Heart right ventricle (tissue), 16 donors: ENCODE measurements around the gene GASK1A. TPM values are rescaled to one million over a fixed set of nuclear protein-coding genes. Genes with fewer than 3 reads are reported as not detected.

Source experiments
- ATAC-seq, 8 donors: fragments of 200-7000 bp; cut with Tn5 transposase; one replicate each; pipeline ENCODE4 v1.9.1; 2020; ENCODE audit warnings: mild to moderate bottlenecking in 8 of 8, moderate library complexity in 8 of 8, moderate number of reproducible peaks in 1 of 8
- DNase-seq, 2 donors: peaks; one replicate each; pipeline ENCODE4 v3.0.0-alpha.2; 2020
- H3K27ac ChIP-seq, 10 donors: fragments of 200-600 bp; sonication (generic) in 2 of 10; one replicate each; pipeline versions ENCODE4 v1.5.0 to v1.8.0; 2020 to 2022; ENCODE audit warnings: mild to moderate bottlenecking in 3 of 10
- H3K27me3 ChIP-seq, 7 donors: fragments of 200-600 bp; one replicate each; pipeline ENCODE4 v1.8.0; 2021 to 2022; ENCODE audit warnings: mild to moderate bottlenecking in 2 of 7
- H3K36me3 ChIP-seq, 9 donors: fragments of 200-600 bp; sonication (generic) in 1 of 9; one replicate each; pipeline versions ENCODE4 v1.5.0 to v1.8.0; 2020 to 2022; ENCODE audit warnings: mild to moderate bottlenecking in 2 of 9
- H3K4me1 ChIP-seq, 9 donors: fragments of 200-600 bp; sonication (generic) in 1 of 9; one replicate each; pipeline versions ENCODE4 v1.5.0 to v1.8.0; 2020 to 2022; ENCODE audit warnings: mild to moderate bottlenecking in 4 of 9
- H3K4me3 ChIP-seq, 10 donors: fragments of 200-600 bp; sonication (generic) in 2 of 10; one replicate each; pipeline versions ENCODE4 v1.5.0 to v1.8.0; 2020 to 2022; ENCODE audit warnings: mild to moderate bottlenecking in 7 of 10, moderate library complexity in 2 of 10
- H3K9me3 ChIP-seq, 11 donors: fragments of 200-600 bp in 10 of 11; sonication (generic) in 2 of 11; one replicate each; pipeline versions ENCODE4 v1.5.0 to v1.8.0; 2013 to 2022; ENCODE audit warnings: mild to moderate bottlenecking in 2 of 11, control low read depth in 1 of 11, moderate library complexity in 1 of 11
- CTCF ChIP-seq, 9 donors: fragments of 200-600 bp; sonication (generic) in 2 of 9; IDR thresholded peaks; one replicate each; pipeline versions ENCODE4 v1.5.0 to v1.8.0; 2021 to 2022; ENCODE audit warnings: antibody characterized with exemption in 9 of 9, mild to moderate bottlenecking in 5 of 9, moderate library complexity in 1 of 9
- WGBS, 2 donors: extraction: QIAGEN DNeasy Blood & Tissue Kit; methylation state at CpG; one replicate each; pipeline ENCODE4 v1.1.7; 2013; ENCODE audit warnings: inconsistent platforms in 1 of 2; 5-methylcytosine and 5-hydroxymethylcytosine counted together
- intact Hi-C, 10 donors: fragments of 100-400 bp; cut with DNase I; formaldehyde crosslinking; loops; one replicate each; pipeline versions ENCODE4 v1.11.1 to v1.14.2; 2022
- polyA plus RNA-seq, 2 donors: library from polyadenylated mRNA; stranded (reverse); fragments of 200-250 nt; gene quantifications; one replicate each; pipeline ENCODE4 v1.2.3, GENCODE V29; 2013
- total RNA-seq, 10 donors: library from RNA; stranded (reverse); fragmentation: NEBNext Ultra II Directional in 3 of 10; extraction: Animal tissue kit (Norgen Biotek cat#: 25700) in 3 of 10; gene quantifications; one replicate each; pipeline versions ENCODE4 v1.2.1 to v1.2.4, GENCODE V29; 2021 to 2023
- donor health status: Arrhythmogenic right ventricular cardiomyopathy.
- donor health status: ischemic (EF 13 %, LVEDD 7.1; RV severe dilation, severe dysfunction).
- donor health status: healthy with polysubstance abuse.
- donor health status: DM: no; HTN: yes; CAD: no.
- donor health status: DM: no; HTN: no; CAD: no.
- donor health status: ischemic (EF 25% LVEDD 6.9; RV normal size, moderate dysfunction).
- donor health status: ischemic (EF 25% LVEDD 5.7; RV mildly dilated, moderate dysfunction).
- donor health status: healthy.
- donor health status: DM: yes; HTN: yes; CAD: no.
- donor health status: Ischemic cardiomyopathy.
- donor health status: ischemic (EF 35%, LVEDD 5.7; RV mildly dilated, moderate dysfunction).
- donor health status: nonischemic (EF 11% LVEDD 7.7; RV severe dilation, severe dysfunction).
- donor health status: DM: yes; HTN: yes; CAD: no.
- donor health status: PGD.
- donor health status: ischemic (EF 29% LVEDD 5.4; RV normal size, mild dysfunction).
- donor health status: nonischemic (EF 23%, LVEDD 6.1; RV moderate dilation, normal function).

Gene GASK1A
- total and polyA plus RNA-seq, 12 donors = 0.28 to 1.5 (median 0.58) TPM

GRCh38 chr3:43077261-43077660 is 98.2 kb downstream of the GASK1A start:
- 96 to 99% methylated on average over 6 of the region's 6 CpGs for WGBS, 2 donors
- Histone ChIP-seq H3K27ac (no peak overlapping the region), H3K36me3 (peaks cover 0 to 35% (median 18%) of the 10 kb centered on the region in 9 donors), H3K4me3 (no peak overlapping the region), H3K9me3 (peaks cover 0 to 5% (median 0%) of the 10 kb centered on the region in 11 donors), H3K27me3 (no peaks in the 10 kb centered on the region), H3K4me1 (no peaks in the 10 kb centered on the region)
- DNase-seq (no peak), ATAC-seq (no peak)
- intact Hi-C loops = no loop called here
- TF ChIP-seq CTCF (IDR thresholded peaks at IDR 0.05) = no peak

GRCh38 chr3:43077707-43078106 is 98.6 kb downstream of the GASK1A start:
- Histone ChIP-seq H3K9me3 (peaks cover 0 to 5% (median 0%) of the 10 kb centered on the region in 11 donors), H3K27ac (no peak overlapping the region), H3K36me3 (peaks cover 0 to 35% (median 18%) of the 10 kb centered on the region in 9 donors), H3K4me3 (no peak overlapping the region), H3K27me3 (no peaks in the 10 kb centered on the region), H3K4me1 (no peaks in the 10 kb centered on the region)
- DNase-seq = no peak
- no peak for ATAC-seq
- intact Hi-C loops = no loop called here
- TF ChIP-seq CTCF (IDR thresholded peaks at IDR 0.05) = no peak

- ATAC-seq (no peak), DNase-seq (no peak)
- H3K36me3 ChIP-seq = peaks cover 0 to 46% (median 18%) of the 10 kb centered on the region in 9 donors
- H3K27me3 ChIP-seq = no peaks in the 10 kb centered on the region
- no peak for TF ChIP-seq CTCF (IDR thresholded peaks at IDR 0.05)
- H3K4me3 ChIP-seq = no peak overlapping the region
- intact Hi-C loops = no loop called here
- no peak overlapping the region for H3K27ac ChIP-seq
- no peaks in the 10 kb centered on the region for H3K4me1 ChIP-seq
- WGBS, 2 donors = 94% methylated on average over 31 of the region's 31 CpGs
- H3K9me3 ChIP-seq = peaks cover 0 to 5% (median 0%) of the 10 kb centered on the region in 11 donors
Measured at GRCh38 chr3:43079536-43080332, 100.6 kb downstream of the GASK1A start.

GRCh38 chr3:43080726-43081568 is 101.8 kb downstream of the GASK1A start:
- Histone ChIP-seq H3K36me3 (peaks cover 0 to 53% (median 18%) of the 10 kb centered on the region in 9 donors), H3K27ac (no peak overlapping the region), H3K4me3 (no peak overlapping the region), H3K9me3 (peaks cover 0 to 5% (median 0%) of the 10 kb centered on the region in 11 donors), H3K27me3 (no peaks in the 10 kb centered on the region), H3K4me1 (no peaks in the 10 kb centered on the region)
- intact Hi-C loops = no loop called here
- no peak for DNase-seq
- ATAC-seq = no peak
- WGBS, 2 donors = 97% methylated on average over 40 of the region's 40 CpGs
- TF ChIP-seq CTCF (IDR thresholded peaks at IDR 0.05) = no peak
